SK-N-SH (cell line): ENCODE data around the gene AIF1. TPM values are rescaled to one million over a fixed set of nuclear protein-coding genes. Genes with fewer than 3 reads are reported as not detected.

ENCODE experiments used
- CTCF ChIA-PET: fragments of 300-600, 350-600 bp; formaldehyde crosslinking; extraction: SDS; loops from one replicate; lab custom pipeline; 2021; lab: Yijun Ruan, JAX
- POLR2A ChIA-PET: fragments of 350-600 bp; sonication (Branson Sonifier 250); formaldehyde crosslinking; extraction: SDS; loops from one replicate; lab custom pipeline; 2020; ENCODE audit warnings: antibody characterized with exemption, inconsistent platforms; lab: Yijun Ruan, JAX
- DNase-seq: peaks from one replicate; pipeline ENCODE4 v3.0.0; 2012
- H2AFZ ChIP-seq: fragments of 200-600 bp; sonication (generic); 2 replicates; pipeline ENCODE4 v1.8.1; 2016; ENCODE audit warnings: antibody characterized with exemption, mild to moderate bottlenecking, low read depth
- H3F3A ChIP-seq: fragments of 200-600 bp; sonication (generic); replicated peaks from 2 replicates; pipeline ENCODE3; 2016; ENCODE audit warnings: antibody characterized with exemption, mild to moderate bottlenecking; ENCODE audit not compliant: insufficient read depth
- H3K27ac ChIP-seq, 2 experiments: fragments of 200-500 bp in 1 of 2; fragments of 200-600 bp in 1 of 2; sonication (Bioruptor generic) in 1 of 2; sonication (generic), shearing (Covaris generic) in 1 of 2; 2 replicates each; pipeline versions ENCODE4 v1.5.1 to v1.6.1; 2014 to 2016; ENCODE audit warnings: low read depth in 2 of 2, inconsistent platforms in 1 of 2, low read length in 1 of 2, mild to moderate bottlenecking in 1 of 2, mixed read lengths in 1 of 2
- H3K27me3 ChIP-seq: fragments of 200-600 bp; sonication (generic), shearing (Covaris generic); 2 replicates; pipeline ENCODE4 v1.6.1; 2016; ENCODE audit warnings: mixed run types; ENCODE audit not compliant: insufficient read depth
- H3K36me3 ChIP-seq, 2 experiments: fragments of 200-500 bp in 1 of 2; fragments of 200-600 bp in 1 of 2; sonication (Bioruptor generic) in 1 of 2; sonication (generic) in 1 of 2; replicated peaks in 1 of 2; 2 replicates each; pipeline versions ENCODE3 to v1.5.1; 2014 to 2016; ENCODE audit warnings: low read length in 1 of 2, mild to moderate bottlenecking in 1 of 2; ENCODE audit not compliant: insufficient read depth in 2 of 2, control insufficient read depth in 1 of 2
- H3K4me1 ChIP-seq, 2 experiments: fragments of 200-500 bp in 1 of 2; fragments of 200-600 bp in 1 of 2; sonication (Bioruptor generic) in 1 of 2; sonication (generic), shearing (Covaris generic) in 1 of 2; 2 replicates each; pipeline versions ENCODE4 v1.5.1 to v1.6.1; 2014 to 2016; ENCODE audit warnings: low read depth in 1 of 2, low read length in 1 of 2, mixed run types in 1 of 2; ENCODE audit not compliant: insufficient read depth in 2 of 2, control insufficient read depth in 1 of 2
- H3K4me2 ChIP-seq: fragments of 200-600 bp; sonication (generic), shearing (Covaris generic); 2 replicates; pipeline ENCODE4 v1.6.1; 2017; ENCODE audit warnings: mixed run types
- H3K4me3 ChIP-seq, 2 experiments: fragments of 200-500 bp in 1 of 2; fragments of 200-600 bp in 1 of 2; sonication (Bioruptor generic) in 1 of 2; sonication (generic), shearing (Covaris generic) in 1 of 2; 2 replicates each; pipeline versions ENCODE4 v1.5.1 to v1.8.1; 2014 to 2016; ENCODE audit warnings: low read depth in 2 of 2, inconsistent platforms in 1 of 2, low read length in 1 of 2, mild to moderate bottlenecking in 1 of 2, mixed read lengths in 1 of 2, moderate library complexity in 1 of 2
- H3K79me2 ChIP-seq: fragments of 200-600 bp; sonication (generic); 2 replicates; pipeline ENCODE4 v1.8.1; 2017; ENCODE audit warnings: mild to moderate bottlenecking; ENCODE audit not compliant: insufficient read depth
- H3K9ac ChIP-seq: fragments of 200-600 bp; sonication (generic); 2 replicates; pipeline ENCODE4 v1.6.1; 2017; ENCODE audit warnings: mixed run types
- H3K9me2 ChIP-seq: fragments of 200-600 bp; sonication (generic); 2 replicates; pipeline ENCODE4 v1.6.1; 2017; ENCODE audit warnings: mixed run types
- H3K9me3 ChIP-seq: fragments of 200-600 bp; sonication (generic); 2 replicates; pipeline ENCODE4 v1.6.1; 2017; ENCODE audit warnings: mixed run types, mild to moderate bottlenecking, moderate library complexity
- H4K20me1 ChIP-seq: fragments of 200-600 bp; sonication (generic); 2 replicates; pipeline ENCODE4 v1.6.1; 2017; ENCODE audit warnings: mild to moderate bottlenecking, mixed run types; ENCODE audit not compliant: insufficient read depth
- CHD2 ChIP-seq: fragments of 150-350 bp; IDR thresholded peaks from 2 replicates; pipeline ENCODE4 v1.6.1; 2018; ENCODE audit warnings: low read length; ENCODE audit not compliant: partially characterized antibody
- ELF1 ChIP-seq: IDR thresholded peaks from 2 replicates; pipeline ENCODE4 v1.4.0; 2012
- EP300 ChIP-seq, 2 experiments: IDR thresholded peaks; 2 replicates each; pipeline versions ENCODE4 v1.4.0 to v1.6.1; 2012; ENCODE audit warnings: borderline replicate concordance in 1 of 2, low read depth in 1 of 2, low read length in 1 of 2
- FOSL2 ChIP-seq: IDR thresholded peaks from 2 replicates; pipeline ENCODE4 v1.4.0; 2012; ENCODE audit warnings: low read depth, mild to moderate bottlenecking, moderate library complexity, borderline replicate concordance
- FOXJ3 ChIP-seq: sonication (generic); formaldehyde crosslinking; IDR thresholded peaks from 2 replicates; pipeline ENCODE4 v1.5.1; 2020; ENCODE audit warnings: mild to moderate bottlenecking, missing genetic modification reagents
- FOXM1 ChIP-seq: IDR thresholded peaks from 2 replicates; pipeline ENCODE4 v1.4.0; 2012; ENCODE audit warnings: low read depth, mild to moderate bottlenecking
- GABPA ChIP-seq: IDR thresholded peaks from 2 replicates; pipeline ENCODE4 v1.4.0; 2012; ENCODE audit warnings: low read depth, mild to moderate bottlenecking
- GATA2 ChIP-seq: sonication (generic); formaldehyde crosslinking; IDR thresholded peaks from 2 replicates; pipeline ENCODE4 v1.5.0; 2020; ENCODE audit warnings: mild to moderate bottlenecking, missing genetic modification reagents
- MXI1 ChIP-seq: IDR thresholded peaks from 2 replicates; pipeline ENCODE4 v1.6.1; 2012; ENCODE audit warnings: mild to moderate bottlenecking, low read depth, low read length, improper control_type of control experiment
- NFIC ChIP-seq: IDR thresholded peaks from 2 replicates; pipeline ENCODE4 v1.4.0; 2012; ENCODE audit warnings: borderline replicate concordance
- NRF1 ChIP-seq: IDR thresholded peaks from 2 replicates; pipeline ENCODE4 v1.6.1; 2012; ENCODE audit warnings: low read depth, mild to moderate bottlenecking, low read length
- PBX3 ChIP-seq: IDR thresholded peaks from 2 replicates; pipeline ENCODE4; 2012
- POLR2AphosphoS5 ChIP-seq: IDR thresholded peaks from 2 replicates; pipeline ENCODE4 v1.6.1; 2012; ENCODE audit warnings: low read depth, low read length
- RAD21 ChIP-seq: IDR thresholded peaks from 2 replicates; pipeline ENCODE4 v1.6.1; 2012; ENCODE audit warnings: mild to moderate bottlenecking, low read length
- RCOR1 ChIP-seq: fragments of 150-350 bp; IDR thresholded peaks from 2 replicates; pipeline ENCODE4 v1.6.1; 2017; ENCODE audit warnings: antibody characterized with exemption, low read length
- REST ChIP-seq: IDR thresholded peaks from 2 replicates; pipeline ENCODE4 v1.6.1; 2012; ENCODE audit warnings: mild to moderate bottlenecking, low read depth, low read length, moderate library complexity
- RFX5 ChIP-seq: IDR thresholded peaks from 2 replicates; pipeline ENCODE4 v1.6.1; 2012; ENCODE audit warnings: mild to moderate bottlenecking, improper control_type of control experiment, low read length
- RXRA ChIP-seq: IDR thresholded peaks from 2 replicates; pipeline ENCODE4 v1.4.0; 2012; ENCODE audit warnings: low read depth, mild to moderate bottlenecking, borderline replicate concordance
- USF1 ChIP-seq: IDR thresholded peaks from 2 replicates; pipeline ENCODE4 v1.4.0; 2012; ENCODE audit warnings: low read depth, borderline replicate concordance
- USF2 ChIP-seq: fragments of 150-350 bp; IDR thresholded peaks from 2 replicates; pipeline ENCODE4 v1.6.1; 2017; ENCODE audit warnings: antibody characterized with exemption, low read length, low read depth, borderline replicate concordance
- WGBS: methylation state at CpG from one replicate; pipeline ENCODE4 v1.1.6; 2017; ENCODE audit warnings: low lambda C conversion rate; 5-methylcytosine and 5-hydroxymethylcytosine counted together
- polyA plus RNA-seq, 3 experiments: library from polyadenylated mRNA; depleted of rRNA; stranded (reverse); fragments of >200 nt; gene quantifications; 2 replicates each; pipeline ENCODE4 v1.2.3, GENCODE V29; 2012

The AIF1 gene
- polyA plus RNA-seq, 1 of the 3 experiments (the other 2 are of a cell fraction), result not detected

GRCh38 chr6:31609519-31610406 is 5.3 kb upstream of the AIF1 start:
- no peaks in the 10 kb centered on the region for H4K20me1 ChIP-seq
- H3K9me3 ChIP-seq, result no peaks in the 10 kb centered on the region
- no peaks in the 10 kb centered on the region for H3K9me2 ChIP-seq
- POLR2A ChIA-PET, result no interaction called here
- no peak overlapping the region for H3K9ac ChIP-seq
- no peak overlapping the region for H2AFZ ChIP-seq
- H3F3A ChIP-seq, result no peaks in the 10 kb centered on the region
- CTCF ChIA-PET, result interaction anchor here (0.5 to 3.7 kb wide), 7 partner anchors 11 to 243 kb away, joined by 3 to 29 read pairs (median 3); partner anchors contain the start of genes ATP6V1G2, BAG6 and DDX39B
- no peaks in the 10 kb centered on the region for H3K27me3 ChIP-seq
- TF ChIP-seq GABPA, result no peak
- no peak for TF ChIP-seq FOXM1
- no peak for TF ChIP-seq NFIC
- no peak for TF ChIP-seq USF1
- no peak for TF ChIP-seq NRF1
- no peak for TF ChIP-seq CHD2
- TF ChIP-seq MXI1, result no peak
- TF ChIP-seq RXRA, result no peak
- TF ChIP-seq EP300 (IDR thresholded peaks at IDR 0.05; ENCODE audit: borderline replicate concordance in 1 of 2, low read depth in 1 of 2, low read length in 1 of 2), result no peak
- no peak for TF ChIP-seq FOXJ3 (CRISPR knock-in tag)
- no peak for TF ChIP-seq GATA2 (CRISPR knock-in tag)
- no peak for TF ChIP-seq PBX3
- TF ChIP-seq REST, result no peak
- TF ChIP-seq RAD21, result no peak
- no peak for TF ChIP-seq FOSL2
- no peak for TF ChIP-seq RCOR1
- TF ChIP-seq USF2, result no peak
- TF ChIP-seq ELF1, result no peak
- TF ChIP-seq POLR2AphosphoS5, result no peak
- TF ChIP-seq RFX5, result no peak
- no peak for DNase-seq
- no peaks in the 10 kb centered on the region for H3K36me3 ChIP-seq
- no peaks in the 10 kb centered on the region for H3K79me2 ChIP-seq
- no peaks in the 10 kb centered on the region; a peak in 1 of 4 replicates for H3K4me1 ChIP-seq
- WGBS, result 83% methylated on average over 8 of the region's 8 CpGs
- H3K27ac ChIP-seq, result no peak overlapping the region
- no peak overlapping the region for H3K4me3 ChIP-seq
- H3K4me2 ChIP-seq, result no peak overlapping the region
